GM19035 (cell line): ENCODE measurements around the gene CHST1.

Source experiments
- ATAC-seq: cut with Tn5 transposase; IDR thresholded peaks from one replicate; pipeline ENCODE4 v1.9.1; 2021; ENCODE audit not compliant: unreplicated experiment

Gene CHST1

GRCh38 chr11:45674481-45675190 lies 9.2 kb upstream of the CHST1 start:
- no peak for ATAC-seq

GRCh38 chr11:45673441-45673840 lies 8.0 kb upstream of the CHST1 start:
- ATAC-seq, result no peak

- ATAC-seq, result no peak
Observed at GRCh38 chr11:45672593-45672992, 7.2 kb upstream of the CHST1 start.

GRCh38 chr11:45671246-45672171 lies 6.1 kb upstream of the CHST1 start:
- ATAC-seq, result no peak

GRCh38 chr11:45670386-45671135 lies 5.1 kb upstream of the CHST1 start:
- ATAC-seq, result no peak

- ATAC-seq, result no peak
Observed at GRCh38 chr11:45669956-45670355, 4.5 kb upstream of the CHST1 start.

- no peak for ATAC-seq
Observed at GRCh38 chr11:45669146-45669545, 3.7 kb upstream of the CHST1 start.

- ATAC-seq, result no peak
Observed at GRCh38 chr11:45667929-45668680, 2.7 kb upstream of the CHST1 start.

GRCh38 chr11:45666648-45667642 lies 1.5 kb upstream of the CHST1 start:
- ATAC-seq, result no peak

GRCh38 chr11:45665933-45666647 lies 668 bp upstream of the CHST1 start:
- no peak for ATAC-seq

GRCh38 chr11:45664376-45665205 lies 831 bp downstream of the CHST1 start:
- no peak for ATAC-seq

- no peak for ATAC-seq
Observed at GRCh38 chr11:45663486-45664375, 1.7 kb downstream of the CHST1 start.

GRCh38 chr11:45662665-45663485 lies 2.5 kb downstream of the CHST1 start:
- no peak for ATAC-seq

- ATAC-seq, result no peak
Observed at GRCh38 chr11:45662096-45662664, 3.2 kb downstream of the CHST1 start.

- ATAC-seq, result no peak
Observed at GRCh38 chr11:45661439-45662055, 3.9 kb downstream of the CHST1 start.
